Lung (tissue), 12 donors: Measurements from ENCODE around the gene CPSF2. TPM values are rescaled to one million over a fixed set of nuclear protein-coding genes. Genes with fewer than 3 reads are reported as not detected.

Source experiments
- ATAC-seq: fragments of 200-7000 bp; cut with Tn5 transposase; one replicate; pipeline ENCODE4 v1.9.1; 2020; ENCODE audit warnings: moderate number of reproducible peaks; ENCODE audit not compliant: insufficient read depth, low FRiP score
- DNase-seq, 3 donors: peaks; one replicate each; pipeline ENCODE4 v3.0.0-alpha.2; 2013 to 2017
- H3K27ac ChIP-seq, 2 donors: one replicate each; pipeline ENCODE4 v1.5.1; 2013; ENCODE audit warnings: mild to moderate bottlenecking in 2 of 2, moderate library complexity in 2 of 2, control low read depth in 1 of 2, inconsistent platforms in 1 of 2, low read depth in 1 of 2, low read length in 1 of 2
- H3K27me3 ChIP-seq, 3 donors: one replicate each; pipeline ENCODE4 v1.5.1; 2013; ENCODE audit warnings: low read length in 2 of 3; ENCODE audit not compliant: control insufficient read depth in 3 of 3, insufficient read depth in 3 of 3
- H3K36me3 ChIP-seq, 4 donors: one replicate each; pipeline ENCODE4 v1.5.1; 2013; ENCODE audit warnings: low read length in 4 of 4, mild to moderate bottlenecking in 1 of 4, moderate library complexity in 1 of 4; ENCODE audit not compliant: control insufficient read depth in 4 of 4, insufficient read depth in 4 of 4
- H3K4me1 ChIP-seq, 5 donors: one replicate each; pipeline ENCODE4 v1.5.1; 2013; ENCODE audit warnings: low read length in 5 of 5, mild to moderate bottlenecking in 2 of 5, moderate library complexity in 1 of 5; ENCODE audit not compliant: control insufficient read depth in 5 of 5, insufficient read depth in 5 of 5
- H3K4me3 ChIP-seq: one replicate; pipeline ENCODE4 v1.5.1; 2013; ENCODE audit warnings: mild to moderate bottlenecking, control low read depth, moderate library complexity
- H3K9ac ChIP-seq, 2 donors: one replicate each; pipeline ENCODE4 v1.5.1; 2013; ENCODE audit warnings: low read length in 2 of 2, control low read depth in 1 of 2; ENCODE audit not compliant: insufficient read depth in 1 of 2
- H3K9me3 ChIP-seq, 4 donors: one replicate each; pipeline ENCODE4 v1.5.1; 2013; ENCODE audit warnings: low read length in 3 of 4, mild to moderate bottlenecking in 1 of 4, moderate library complexity in 1 of 4; ENCODE audit not compliant: control insufficient read depth in 4 of 4, insufficient read depth in 3 of 4
- CTCF ChIP-seq: IDR thresholded peaks from 2 replicates; pipeline ENCODE4 v1.5.1; 2012; ENCODE audit warnings: mild to moderate bottlenecking; ENCODE audit errors: control extremely low read depth, extremely low read depth
- WGBS, 2 donors: extraction: QIAGEN DNeasy Blood & Tissue Kit; methylation state at CpG; one replicate each; pipeline ENCODE4 v1.1.7; 2013; 5-methylcytosine and 5-hydroxymethylcytosine counted together
- polyA plus RNA-seq, 2 donors: library from polyadenylated mRNA; stranded (reverse); fragments of 200-250 nt; gene quantifications; one replicate each; pipeline ENCODE4 v1.2.1, GENCODE V29; 2013
- total RNA-seq, 2 donors: library from RNA; depleted of rRNA in 1 of 2; stranded (reverse); fragments of >200 nt in 1 of 2; gene quantifications; one replicate each; pipeline ENCODE4 v1.2.1, GENCODE V29; 2014 to 2021
- donor health status: control.
- donor health status: control.
- donor health status: Bipolar disorder and iron deficiency.
- donor health status: healthy.
- donor health status: DM: yes; HTN: yes; CAD: no.

CPSF2 gene
- total and polyA plus RNA-seq, 4 donors: 6.1 to 49.6 (median 24.1) TPM

DNA sequence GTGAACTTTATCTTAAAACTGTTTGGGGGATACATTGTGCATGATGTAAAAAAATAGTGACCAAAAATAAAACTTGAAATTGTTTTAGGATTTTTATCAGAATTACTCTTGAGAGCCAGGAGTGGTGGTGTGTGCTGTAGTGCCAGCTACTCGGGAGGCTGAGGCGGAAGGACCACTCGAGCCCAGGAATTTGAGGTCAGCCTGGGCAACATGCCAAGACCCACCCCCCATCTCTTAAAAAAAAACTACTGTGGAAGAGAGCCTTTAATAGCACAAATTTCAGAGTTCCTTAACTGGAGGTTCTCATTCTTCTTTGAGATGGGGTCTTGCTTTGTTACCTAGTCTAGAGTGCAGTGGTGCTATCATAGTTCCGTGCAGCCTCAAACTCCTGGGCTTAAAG, 21.5 kb downstream of the CPSF2 start:
- Histone ChIP-seq H3K36me3 (peaks cover 20 to 43% (median 32%) of the 10 kb centered on the region in 4 donors), H3K9ac (no peak overlapping the region), H3K27me3 (no peaks in the 10 kb centered on the region), H3K27ac (no peak overlapping the region), H3K4me3 (no peak overlapping the region), H3K9me3 (no peaks in the 10 kb centered on the region), H3K4me1 (peaks cover 0 to 1% (median 0%) of the 10 kb centered on the region in 5 donors)
- DNase-seq: no peak
- TF ChIP-seq CTCF: no peak
- no peak for ATAC-seq
- WGBS, 2 donors: 66 to 67% methylated on average over 4 of the region's 4 CpGs

DNA sequence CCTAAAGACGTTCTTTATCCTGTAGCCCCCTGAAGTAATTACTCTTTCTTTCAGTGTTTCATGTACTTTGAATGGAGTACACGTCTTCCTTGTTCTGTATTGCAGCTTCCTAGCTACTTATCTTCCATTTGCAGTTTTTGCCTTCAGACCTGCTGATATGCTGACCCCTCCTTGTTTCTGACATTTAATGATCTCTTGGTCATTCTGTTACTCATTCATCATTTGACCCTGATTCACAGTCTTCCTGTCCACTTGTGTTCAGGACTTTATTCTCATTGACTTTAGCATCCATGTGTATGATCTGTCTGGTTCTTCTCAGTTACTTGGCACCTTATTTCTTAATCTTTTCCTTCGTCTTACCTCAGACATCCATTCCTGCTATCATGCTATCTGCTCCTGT, 22.2 kb downstream of the CPSF2 start:
- Histone ChIP-seq H3K4me3 (no peak overlapping the region), H3K9ac (no peak overlapping the region), H3K4me1 (peaks cover 0 to 1% (median 0%) of the 10 kb centered on the region in 5 donors), H3K9me3 (no peaks in the 10 kb centered on the region), H3K36me3 (peaks cover 20 to 41% (median 31%) of the 10 kb centered on the region in 4 donors), H3K27ac (no peak overlapping the region), H3K27me3 (no peaks in the 10 kb centered on the region)
- ATAC-seq (no peak), DNase-seq (no peak)
- 78 to 89% methylated on average over 3 of the region's 3 CpGs for WGBS, 2 donors
- TF ChIP-seq CTCF: no peak

DNA sequence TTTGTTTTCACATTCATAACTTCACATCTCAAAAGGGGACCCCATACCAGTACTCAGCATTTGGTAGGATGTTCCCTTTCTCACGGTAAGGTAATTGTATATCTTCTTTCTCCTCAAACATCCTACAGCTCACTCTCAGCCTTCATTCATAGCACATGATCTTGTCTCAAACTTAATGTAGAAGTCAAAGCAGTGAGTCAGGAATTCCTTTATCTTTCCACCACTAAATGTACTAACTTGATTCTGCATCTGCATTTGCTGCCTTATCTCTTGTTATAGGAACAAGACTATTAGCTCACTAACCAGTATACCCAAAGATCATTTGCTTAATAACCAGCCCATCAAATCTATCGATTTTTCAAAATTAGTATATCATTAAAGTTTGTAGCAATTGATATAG, 22.9 kb downstream of the CPSF2 start:
- Histone ChIP-seq H3K36me3 (peaks cover 20 to 43% (median 32%) of the 10 kb centered on the region in 4 donors), H3K4me1 (peaks cover 0 to 1% (median 0%) of the 10 kb centered on the region in 5 donors), H3K27ac (no peak overlapping the region), H3K9me3 (no peaks in the 10 kb centered on the region), H3K9ac (no peak overlapping the region), H3K4me3 (no peak overlapping the region), H3K27me3 (no peaks in the 10 kb centered on the region)
- ATAC-seq (no peak), DNase-seq (no peak)
- no peak for TF ChIP-seq CTCF
- WGBS, 2 donors: 89 to 91% methylated on average over 2 of the region's 2 CpGs

DNA sequence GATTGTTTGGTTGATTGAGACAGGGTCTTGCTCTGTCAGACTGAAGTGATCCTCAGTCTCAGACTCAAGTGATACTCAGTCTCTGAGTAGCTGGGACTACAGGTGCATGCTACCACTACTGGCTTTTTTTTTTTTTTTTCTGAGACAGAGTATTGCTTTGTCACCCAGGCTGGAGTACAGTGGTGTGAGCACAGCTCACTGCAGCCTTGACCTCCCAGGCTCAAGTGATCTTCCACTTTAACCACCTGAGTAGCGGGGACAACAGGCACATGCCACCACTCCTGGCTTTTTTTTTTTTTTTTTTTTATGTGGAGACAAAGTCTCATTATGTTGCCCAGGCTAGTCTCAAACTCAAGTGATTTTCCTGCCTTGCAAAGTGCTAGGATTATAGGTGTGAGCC, 31.8 kb downstream of the CPSF2 start:
- Histone ChIP-seq H3K27ac (no peak overlapping the region), H3K4me1 (no peaks in the 10 kb centered on the region), H3K4me3 (no peak overlapping the region), H3K36me3 (peaks cover 12 to 39% (median 23%) of the 10 kb centered on the region in 4 donors), H3K9ac (no peak overlapping the region), H3K27me3 (no peaks in the 10 kb centered on the region), H3K9me3 (no peaks in the 10 kb centered on the region)
- 81 to 94% methylated on average over 1 of the region's 1 CpG for WGBS, 2 donors
- no peak for ATAC-seq
- peak; percentile 48 to 65 (median 49) for DNase-seq
- TF ChIP-seq CTCF: no peak
